ENCODE data around the gene SYTL2.

The SYTL2 gene

DNA sequence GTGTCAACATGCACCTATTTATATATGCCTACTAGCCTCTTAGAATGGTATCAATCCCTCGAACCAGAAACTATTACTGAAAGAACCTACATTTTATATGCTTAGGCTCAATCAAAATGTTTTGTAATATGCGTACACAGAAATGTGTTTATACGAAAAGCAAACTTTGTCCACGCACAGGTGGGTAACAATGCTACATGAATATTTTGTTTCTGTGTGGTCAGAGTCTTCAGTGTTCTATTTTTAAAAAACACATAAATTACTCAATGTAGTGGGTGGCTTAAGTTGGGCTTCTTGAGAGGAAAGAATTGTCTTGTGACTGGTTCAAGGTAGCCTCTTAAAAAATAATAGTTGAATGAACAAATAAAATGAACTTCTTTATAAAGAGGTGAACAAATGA is 46.1 kb downstream of the SYTL2 start:
- DNase-seq = no peak

DNA sequence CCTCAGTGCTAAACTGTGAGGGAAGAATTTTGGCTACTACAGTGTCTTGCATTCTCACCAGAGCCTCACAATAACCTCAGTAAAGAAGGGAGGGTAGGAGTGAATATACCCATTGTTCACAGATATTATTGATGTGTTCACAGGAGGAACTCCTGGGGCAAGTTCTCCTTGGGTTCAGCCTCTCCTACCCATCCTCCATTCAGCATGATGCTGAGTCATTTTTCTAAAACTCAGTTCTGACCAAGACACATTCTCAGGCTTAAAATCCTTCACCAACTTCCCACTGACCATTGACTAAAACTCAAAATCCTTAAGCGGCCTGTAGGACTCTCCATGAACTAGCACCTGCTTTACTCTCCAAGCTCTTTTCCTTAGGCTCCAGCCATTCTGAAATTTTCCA is 48.7 kb downstream of the SYTL2 start:
- no peak for DNase-seq

DNA sequence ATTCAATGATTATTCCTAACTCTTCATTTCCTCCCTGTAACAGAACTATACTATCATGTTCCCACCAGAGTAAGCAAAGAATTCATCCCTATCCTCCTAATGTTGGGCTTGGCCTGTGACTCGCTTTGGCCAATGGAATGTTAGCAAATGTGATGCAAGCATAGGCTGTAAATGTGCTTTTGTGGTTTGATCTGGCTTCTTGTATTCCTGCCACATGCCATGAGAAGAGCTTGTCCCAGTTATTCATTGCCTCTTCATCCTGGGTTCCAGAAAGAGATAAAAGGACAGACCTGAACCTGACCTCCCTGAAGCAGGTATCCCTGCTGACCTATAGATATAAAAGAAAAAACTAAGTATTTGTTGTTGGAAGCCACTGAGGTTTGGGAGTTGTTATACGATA is 51.0 kb downstream of the SYTL2 start:
- DNase-seq = no peak

DNA sequence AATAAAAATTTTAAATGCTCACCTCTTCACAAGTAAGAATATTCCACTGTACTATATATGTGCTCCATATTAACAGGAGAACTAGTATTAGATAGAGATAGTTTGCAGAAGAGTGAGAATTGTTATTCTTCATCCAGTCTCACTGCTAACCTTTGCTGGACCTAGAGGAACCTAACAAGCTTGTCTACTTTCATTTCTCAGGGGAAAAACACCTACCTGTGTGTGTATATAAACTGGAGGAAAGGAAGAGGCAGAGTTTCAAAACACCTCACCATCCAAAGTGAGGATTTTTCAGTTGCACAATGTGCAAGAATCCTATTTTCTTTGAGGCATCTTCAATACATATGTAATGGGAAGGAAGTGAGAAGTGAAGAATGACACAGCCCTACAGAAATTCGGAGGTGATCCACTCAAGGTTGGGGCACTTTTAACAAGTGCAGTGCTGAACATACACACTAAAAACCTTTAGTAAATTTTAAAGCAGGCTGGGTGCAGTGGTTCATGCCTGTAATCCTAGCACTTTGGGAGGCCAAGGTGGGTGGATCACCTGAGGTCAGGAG is 52.4 kb downstream of the SYTL2 start:
- DNase-seq = no peak

DNA sequence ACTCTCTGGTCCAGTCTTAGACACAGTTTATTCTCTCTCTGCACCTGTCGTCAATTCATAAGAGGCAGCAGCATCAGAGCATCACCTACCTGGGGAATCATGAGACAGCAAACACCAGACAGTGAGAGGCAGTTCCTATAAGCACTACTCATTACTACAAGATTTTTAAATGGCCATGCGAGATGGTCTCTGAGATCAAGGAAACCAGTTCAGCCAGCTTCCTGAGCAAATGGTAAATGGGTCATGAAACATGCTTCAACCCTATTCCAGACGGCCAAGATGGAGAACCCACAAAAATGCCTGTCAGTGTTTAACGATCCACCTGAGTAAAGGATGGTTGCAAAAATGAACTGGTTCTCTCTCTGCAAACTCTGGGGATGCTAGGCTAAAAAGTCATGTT is 52.9 kb downstream of the SYTL2 start:
- DNase-seq = no peak

DNA sequence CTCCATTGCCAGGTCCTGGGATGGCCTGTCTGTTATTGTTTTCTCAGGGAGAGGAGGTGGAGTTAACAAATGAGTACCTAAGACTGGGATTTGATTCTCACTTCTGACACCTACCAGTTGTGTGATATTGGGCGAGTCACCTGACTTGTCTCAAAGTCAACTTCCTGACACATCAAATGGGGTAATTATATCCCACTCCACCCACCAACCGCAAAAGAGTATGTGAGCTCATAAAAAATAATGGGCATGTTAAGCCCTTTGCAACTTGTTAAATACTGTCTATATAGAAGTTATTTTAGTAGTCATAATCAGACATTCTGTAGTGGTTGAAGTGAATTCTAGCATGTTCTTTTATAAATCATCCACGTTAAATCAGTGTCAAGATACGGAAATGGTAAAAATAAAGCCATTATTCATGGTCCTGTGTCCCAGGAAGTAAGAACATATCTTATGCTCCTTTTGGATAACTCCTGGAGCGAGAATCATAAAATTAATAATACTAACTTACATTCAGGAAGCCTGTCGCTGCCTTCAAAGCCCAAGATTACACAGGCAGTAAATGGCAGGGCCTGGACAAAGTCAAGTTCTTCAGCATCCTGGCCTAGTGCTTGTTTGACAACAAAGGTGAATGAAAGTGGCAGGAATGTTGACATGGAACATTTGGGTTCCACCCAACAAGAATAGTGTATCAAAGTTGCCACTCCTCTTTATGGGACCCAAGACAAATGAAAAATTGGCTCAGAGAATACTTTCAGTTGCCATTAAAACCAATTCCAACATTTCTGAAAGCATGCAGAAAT is 54.3 kb downstream of the SYTL2 start:
- DNase-seq = no peak

DNA sequence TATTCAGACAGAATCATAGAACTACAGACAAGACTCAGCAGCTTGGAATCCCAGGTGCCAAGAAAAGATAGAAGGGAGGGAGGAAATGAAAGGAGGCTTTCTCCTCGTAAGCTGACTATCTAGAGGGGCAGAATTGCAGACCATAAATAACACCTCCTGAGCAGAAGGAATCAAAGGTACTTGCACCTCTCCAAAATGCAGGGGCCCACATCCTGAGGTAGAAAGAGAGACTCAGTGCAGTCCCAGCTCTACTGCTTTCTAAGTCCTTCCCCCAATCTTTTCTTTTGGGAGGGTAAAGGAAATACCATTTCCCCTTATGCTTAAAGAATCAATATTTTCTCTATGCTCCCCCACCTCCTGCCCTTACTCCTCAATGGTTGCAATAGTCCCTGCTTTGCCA is 55.2 kb downstream of the SYTL2 start:
- no peak for DNase-seq

DNA sequence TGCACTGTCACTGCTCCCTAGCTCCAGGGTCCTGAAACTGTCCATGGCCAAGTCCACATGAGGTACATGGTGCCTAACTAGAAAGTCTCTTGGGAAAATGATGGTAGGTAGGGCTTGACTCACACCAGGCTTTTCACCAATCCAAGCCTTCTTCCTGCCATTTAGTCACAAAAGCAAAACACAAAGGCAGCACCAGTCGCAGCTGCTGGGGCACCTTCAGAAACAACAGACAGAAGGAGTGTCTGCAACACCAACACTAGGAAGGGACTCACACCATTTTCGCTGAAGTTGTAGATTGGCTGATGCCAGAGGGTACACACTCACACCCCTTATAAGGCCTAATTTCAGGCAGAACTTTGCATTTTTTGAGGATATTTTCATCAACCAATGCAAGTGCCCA is 55.7 kb downstream of the SYTL2 start:
- DNase-seq = no peak

DNA sequence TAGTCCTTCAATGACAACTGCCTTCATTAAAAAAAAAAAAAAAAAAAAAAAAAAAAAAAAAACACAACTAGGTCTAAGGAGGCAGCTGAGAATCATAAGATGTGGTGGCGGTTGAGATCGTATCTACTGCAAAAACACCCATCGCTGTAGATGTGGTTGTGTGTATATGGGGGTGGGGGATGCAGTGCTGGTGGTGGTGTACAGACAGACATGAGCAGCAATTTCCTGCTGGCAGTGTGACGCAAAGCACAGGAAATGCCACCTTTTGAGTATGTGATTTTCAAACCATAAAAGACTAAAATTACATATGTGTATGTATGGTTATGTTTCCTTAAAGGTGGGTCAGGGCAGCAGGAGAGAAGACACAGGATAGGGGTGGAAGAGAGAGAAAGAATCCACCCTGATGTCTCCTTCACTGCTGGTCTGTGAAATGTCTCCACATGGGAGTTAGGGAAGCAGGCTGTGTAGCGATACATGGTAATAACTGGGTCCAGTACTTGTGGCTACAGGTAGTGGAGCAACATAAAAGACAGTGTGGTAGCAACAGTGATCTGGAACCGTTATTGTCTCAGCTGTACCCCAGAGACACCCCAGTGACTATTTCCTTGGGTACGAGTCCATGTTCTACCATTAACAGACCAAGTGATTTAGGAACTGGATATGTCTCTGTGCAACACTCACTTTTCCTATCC is 57.9 kb downstream of the SYTL2 start:
- no peak for DNase-seq

DNA sequence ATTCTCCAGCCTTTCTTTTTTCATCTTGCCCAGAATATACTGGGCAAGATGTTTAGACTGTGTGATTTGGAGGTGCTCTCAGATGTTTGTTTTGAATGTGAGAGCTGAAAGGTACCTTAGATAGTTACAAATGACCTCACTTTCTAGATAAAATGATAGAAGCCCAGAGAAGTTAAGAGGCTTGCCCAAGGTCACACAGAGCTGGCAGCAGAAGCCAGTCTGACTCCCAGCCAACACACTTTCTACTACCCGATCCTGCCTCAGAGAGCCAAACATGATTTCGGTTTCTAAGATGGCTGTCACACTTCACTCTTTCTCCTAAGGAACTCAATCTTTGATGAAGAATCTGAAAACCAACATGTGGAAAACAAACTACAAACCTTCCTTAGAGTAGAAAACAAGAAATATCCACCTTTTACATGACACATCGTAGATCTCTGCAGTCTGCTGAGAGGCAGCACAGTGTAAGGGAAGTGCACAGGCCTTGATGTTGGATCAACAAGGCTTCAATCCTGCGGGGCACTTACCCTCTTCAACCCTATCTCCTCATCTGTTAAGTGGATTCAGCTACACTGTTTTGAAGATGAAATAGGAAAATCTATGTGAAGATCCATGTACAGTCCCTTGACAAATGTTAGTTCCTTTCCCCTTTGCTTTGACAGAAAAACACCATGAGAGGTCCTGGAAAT is 58.6 kb downstream of the SYTL2 start:
- no peak for DNase-seq

DNA sequence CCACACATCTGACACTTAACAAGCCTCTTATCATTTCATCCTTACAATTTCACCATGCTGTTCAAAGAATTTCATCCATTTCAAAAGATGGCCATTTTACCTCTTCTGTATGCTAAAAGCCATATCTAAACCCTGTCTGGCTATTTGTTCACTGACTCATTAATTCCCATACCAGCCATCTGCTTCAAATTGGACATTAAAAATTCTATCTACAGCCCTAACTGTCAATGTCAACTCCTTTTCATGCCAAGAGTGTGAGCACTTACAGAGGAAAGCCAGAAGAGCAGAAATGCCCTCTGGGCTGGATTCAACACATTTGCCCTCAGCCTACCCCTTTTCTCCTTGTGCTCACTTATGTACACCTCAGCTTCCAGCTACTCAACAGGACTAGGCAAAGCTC is 59.2 kb downstream of the SYTL2 start:
- DNase-seq = no peak

DNA sequence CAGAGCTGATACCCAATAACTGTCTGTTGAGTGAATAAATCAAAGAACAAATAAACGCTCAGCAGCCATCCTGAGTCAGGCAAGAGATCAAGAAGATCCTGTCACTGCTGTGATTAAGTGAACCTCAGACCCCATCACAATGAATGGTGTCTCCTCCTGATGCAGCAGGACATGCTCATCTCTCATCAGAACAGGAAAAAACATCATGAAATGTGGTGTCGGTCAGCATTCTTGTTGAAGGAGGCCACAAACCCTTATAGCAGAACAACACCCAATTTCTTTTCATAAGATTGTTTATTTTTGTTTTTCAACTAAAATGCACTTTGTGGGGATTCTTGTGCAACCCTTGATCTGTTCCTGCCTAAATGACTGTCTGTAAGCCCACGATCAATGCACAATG is 60.3 kb downstream of the SYTL2 start:
- no peak for DNase-seq

DNA sequence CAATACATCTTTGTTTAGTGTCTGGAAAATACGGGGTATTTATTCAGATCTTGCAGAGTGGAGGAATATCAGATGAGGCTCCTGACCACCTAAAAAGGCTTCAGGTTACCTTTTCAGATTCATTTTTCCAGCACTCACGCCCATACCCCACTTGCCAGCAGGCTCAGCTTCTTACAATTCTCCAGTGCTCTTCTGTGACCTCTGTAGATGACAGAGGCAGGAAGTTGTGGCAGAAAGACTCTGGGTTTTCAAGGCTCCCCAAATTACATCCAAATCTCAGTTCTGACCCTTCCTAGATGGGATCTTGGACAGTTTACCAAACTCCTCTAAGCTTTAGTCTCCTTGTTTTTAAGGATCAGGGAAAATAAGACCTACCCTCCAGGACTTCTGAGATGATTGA is 61.1 kb downstream of the SYTL2 start:
- DNase-seq = no peak

DNA sequence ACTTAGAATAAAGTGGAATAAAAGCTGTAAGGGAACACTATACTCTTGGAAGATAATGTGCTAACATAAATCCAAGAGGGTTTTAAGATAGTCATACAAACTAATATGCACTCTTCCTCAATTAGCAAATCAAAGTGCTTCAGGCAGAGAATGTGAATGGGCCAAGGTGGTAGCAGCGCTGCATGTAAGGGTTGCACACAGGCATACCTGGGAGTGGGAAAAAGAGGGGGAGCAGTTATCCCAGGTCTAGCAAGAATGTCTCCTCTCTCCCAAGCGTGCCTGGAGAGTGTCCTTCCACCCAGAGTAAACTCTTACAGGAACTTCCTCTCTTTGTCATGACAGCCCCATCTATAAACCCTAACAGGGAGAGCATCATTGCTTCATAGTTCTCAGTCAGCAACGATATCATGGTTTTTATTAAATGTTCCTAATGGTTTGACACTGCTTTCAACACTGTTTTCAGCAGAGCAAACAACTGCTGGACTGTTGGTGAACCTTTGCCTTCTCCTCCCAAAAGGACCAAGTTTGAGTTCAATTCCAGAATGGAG is 61.6 kb downstream of the SYTL2 start:
- no peak for DNase-seq

DNA sequence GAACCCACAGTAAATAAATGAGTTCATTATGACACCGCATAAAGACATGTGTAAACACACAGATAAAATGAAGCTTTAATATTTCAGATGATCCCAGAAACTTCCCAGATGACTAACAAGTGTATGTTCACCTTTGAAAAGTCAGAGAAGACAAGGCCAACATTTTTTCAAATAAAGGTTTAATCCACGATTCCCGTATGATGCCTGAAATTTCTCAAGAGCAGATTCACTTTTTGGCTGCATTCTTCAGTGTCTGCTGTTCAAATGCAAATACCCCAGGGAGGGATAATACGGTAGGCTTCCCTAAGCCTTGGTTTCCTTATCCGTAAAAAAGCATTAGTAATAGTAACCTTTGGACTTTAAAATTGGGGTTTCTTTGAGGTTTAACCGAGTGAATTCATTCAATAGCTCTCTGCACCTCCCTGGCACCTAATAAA is 62.5 kb downstream of the SYTL2 start:
- no peak for DNase-seq

DNA sequence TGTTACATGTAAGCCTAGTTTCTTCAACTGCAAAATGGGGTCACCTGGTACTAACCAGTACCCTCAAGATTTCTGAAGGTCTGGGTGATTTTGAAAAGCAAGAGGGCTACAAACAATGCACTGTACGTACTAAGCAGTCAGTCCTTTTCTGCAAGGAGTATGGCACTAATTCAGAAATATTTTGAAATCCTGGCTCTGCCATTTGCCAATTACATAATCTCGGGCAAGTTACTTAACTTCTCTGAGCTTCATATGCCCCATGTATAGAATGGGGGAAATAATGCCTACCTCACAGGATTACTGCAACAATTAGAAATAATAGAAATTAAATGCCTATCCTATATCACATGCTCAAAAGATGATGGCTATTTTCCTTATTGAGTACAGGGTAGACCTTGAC is 64.3 kb downstream of the SYTL2 start:
- no peak for DNase-seq

DNA sequence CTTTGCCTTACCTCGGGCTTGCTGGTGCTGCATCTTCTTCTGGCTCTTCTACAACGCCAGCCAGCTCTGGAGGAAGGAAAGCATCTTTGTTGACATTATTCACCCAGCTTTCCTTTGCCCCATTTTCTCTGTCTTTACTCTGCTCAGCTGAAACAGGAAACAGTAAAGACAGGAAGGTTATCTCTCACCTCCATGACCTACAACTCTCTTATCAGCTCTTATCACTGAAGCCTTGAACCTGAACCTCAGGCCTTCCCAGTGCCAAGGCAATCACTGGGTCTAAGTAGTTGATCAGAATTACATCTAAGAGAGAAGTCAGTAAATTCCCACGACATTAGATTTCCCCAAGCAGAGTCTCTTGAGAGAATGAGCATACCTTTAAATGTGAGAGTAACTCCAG is 65.3 kb downstream of the SYTL2 start:
- no peak for DNase-seq

DNA sequence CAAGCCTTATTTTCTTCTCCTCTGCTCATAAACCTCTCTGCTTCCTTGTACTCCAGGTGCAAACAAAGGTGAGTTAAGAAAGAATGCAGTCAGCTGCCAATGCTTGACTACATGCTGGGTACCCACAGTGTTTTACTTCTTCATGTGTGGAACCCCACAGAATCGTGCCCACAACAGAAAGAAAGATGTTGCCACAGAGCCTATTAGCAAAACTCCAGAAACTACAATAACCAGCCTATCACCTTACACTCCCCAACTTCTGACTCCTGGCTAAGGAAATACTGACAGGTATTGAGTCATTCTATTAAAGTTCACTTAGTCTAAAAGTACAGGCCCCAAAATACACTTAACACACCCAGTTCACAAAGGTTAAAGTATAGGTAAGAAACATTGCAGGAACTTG is 68.1 kb downstream of the SYTL2 start:
- DNase-seq = no peak

DNA sequence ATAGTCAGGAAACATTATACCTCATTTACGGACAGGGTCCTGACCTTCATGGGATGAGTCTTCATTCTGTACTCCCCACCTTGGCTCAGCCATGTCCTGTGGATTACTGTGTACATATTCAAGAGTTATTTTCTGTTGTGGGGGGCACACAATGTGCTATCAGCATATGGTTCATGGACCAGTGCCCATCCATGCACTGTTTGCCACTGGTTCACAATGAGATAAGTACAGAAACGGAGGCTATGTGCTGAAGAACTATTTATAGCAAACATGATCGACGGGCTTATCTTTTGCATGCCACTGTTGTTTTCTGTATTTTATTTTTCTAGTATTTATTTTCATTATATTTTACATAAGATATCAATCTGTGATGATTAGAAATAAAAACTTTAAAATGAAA is 68.6 kb downstream of the SYTL2 start:
- no peak for DNase-seq

DNA sequence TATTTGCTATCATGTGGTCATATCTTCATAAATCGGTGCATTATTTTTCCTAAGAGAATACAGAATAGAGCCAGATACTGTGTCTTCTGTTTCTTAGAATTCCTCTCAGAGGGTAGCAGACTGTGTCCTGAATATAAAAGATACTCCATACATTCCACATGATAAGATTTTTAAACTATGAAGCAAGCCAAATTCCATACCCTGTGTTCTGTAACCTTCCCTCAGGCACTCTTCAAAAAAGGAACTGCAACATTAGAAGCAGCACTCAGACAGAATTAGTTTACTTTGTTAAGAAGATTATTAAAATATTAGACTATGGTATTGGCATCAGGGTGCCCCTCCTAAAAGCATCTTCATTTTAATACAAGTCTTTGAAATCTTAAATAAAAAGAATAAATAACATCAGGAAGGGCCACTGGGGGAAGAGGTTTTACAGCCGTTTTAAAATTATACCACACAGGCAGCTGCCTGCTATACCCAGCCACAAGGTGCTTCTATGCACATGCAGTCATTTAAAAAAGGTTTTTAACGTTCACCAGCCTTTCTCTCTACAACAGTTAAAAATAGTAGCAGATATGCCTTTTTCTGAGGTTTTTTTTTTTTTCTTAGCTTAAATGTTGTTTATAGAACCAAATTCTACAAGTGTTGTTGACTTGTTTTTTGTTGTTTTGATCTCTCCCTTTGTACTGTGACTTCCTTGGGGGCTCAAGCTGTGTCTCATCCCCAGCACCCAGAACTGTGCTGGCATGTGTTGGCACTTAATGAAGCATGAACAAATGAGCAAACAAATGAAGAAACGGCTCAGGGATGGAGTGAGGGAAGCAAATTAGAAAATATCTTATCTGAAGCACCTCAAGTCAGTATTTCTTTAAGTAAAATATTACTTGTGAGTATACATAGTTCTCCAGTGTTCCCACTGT is 70.2 kb downstream of the SYTL2 start:
- DNase-seq = no peak

DNA sequence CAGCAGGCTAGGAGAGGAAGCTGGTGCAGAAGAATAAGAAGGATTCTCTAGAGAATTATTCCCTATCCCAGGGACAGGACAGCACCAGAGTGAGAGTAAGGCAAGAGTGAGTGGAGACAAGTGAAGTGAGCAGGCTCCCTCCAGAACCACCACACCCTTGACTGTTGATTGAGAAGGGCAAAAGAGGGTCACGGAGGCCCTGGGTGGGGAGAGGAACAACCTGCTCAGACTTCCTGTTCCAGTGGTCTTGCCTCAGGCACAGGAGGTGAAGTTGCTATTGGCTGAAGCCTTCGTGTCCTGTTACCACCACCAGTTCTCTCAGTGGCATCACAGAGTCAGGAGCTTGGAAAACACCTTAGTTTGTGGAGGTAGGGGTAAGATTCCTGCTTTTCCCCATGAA is 73.2 kb downstream of the SYTL2 start:
- no peak for DNase-seq

Data from anterior cingulate cortex (tissue), 58 donors.